Stimulated activated naive CD8-positive, alpha-beta T cell treated with anti-CD3 and anti-CD28 coated beads, Interleukin-15, Interleukin-2, amounts not matched to agents 100 ng/mL and 50 ng/mL, for 24 hours (primary cell): ENCODE data around the gene TEX44.

Experiments used
- H3K27ac Mint-ChIP-seq: one replicate; pipeline ENCODE4 v1.8.0; 2021; ENCODE audit warnings: mild to moderate bottlenecking, mixed read lengths
- H3K27me3 Mint-ChIP-seq: one replicate; pipeline ENCODE4 v1.8.0; 2021; ENCODE audit warnings: mixed read lengths
- H3K36me3 Mint-ChIP-seq: one replicate; pipeline ENCODE4 v1.8.0; 2021; ENCODE audit warnings: low read depth, mixed read lengths
- H3K4me1 Mint-ChIP-seq: one replicate; pipeline ENCODE4 v1.8.0; 2021; ENCODE audit warnings: low read depth, mixed read lengths
- H3K4me3 Mint-ChIP-seq: one replicate; pipeline ENCODE4 v1.8.0; 2021; ENCODE audit warnings: mild to moderate bottlenecking, mixed read lengths
- H3K9me3 Mint-ChIP-seq: one replicate; pipeline ENCODE4 v1.8.0; 2021; ENCODE audit warnings: mixed read lengths

TEX44 gene

GRCh38 chr2:231611273-231612108 lies 18.8 kb downstream of the TEX44 start:
- H3K4me3 Mint-ChIP-seq: peak overlapping the region; percentile 85
- H3K36me3 Mint-ChIP-seq: no peaks in the 10 kb centered on the region
- no peaks in the 10 kb centered on the region for H3K27me3 Mint-ChIP-seq
- H3K4me1 Mint-ChIP-seq: peaks cover 55% of the 10 kb centered on the region
- H3K27ac Mint-ChIP-seq: peak overlapping the region; percentile 100
- no peaks in the 10 kb centered on the region for H3K9me3 Mint-ChIP-seq

- no peaks in the 10 kb centered on the region for H3K27me3 Mint-ChIP-seq
Observed at GRCh38 chr2:231612109-231612455, 19.4 kb downstream of the TEX44 start.

GRCh38 chr2:231612456-231613330 lies 20.0 kb downstream of the TEX44 start:
- no peaks in the 10 kb centered on the region for H3K9me3 Mint-ChIP-seq
- H3K4me3 Mint-ChIP-seq: peak overlapping the region; percentile 85
- H3K36me3 Mint-ChIP-seq: no peaks in the 10 kb centered on the region
- peaks cover 65% of the 10 kb centered on the region for H3K4me1 Mint-ChIP-seq
- H3K27me3 Mint-ChIP-seq: no peaks in the 10 kb centered on the region
- peak overlapping the region; percentile 100 for H3K27ac Mint-ChIP-seq

More at GRCh38 chr2:231612109-231612455, 19.4 kb downstream of the TEX44 start:
- H3K4me3 Mint-ChIP-seq: peak overlapping the region; percentile 85
- H3K4me1 Mint-ChIP-seq: peaks cover 61% of the 10 kb centered on the region
- no peaks in the 10 kb centered on the region for H3K9me3 Mint-ChIP-seq
- peak overlapping the region; percentile 100 for H3K27ac Mint-ChIP-seq
- H3K36me3 Mint-ChIP-seq: no peaks in the 10 kb centered on the region

GRCh38 chr2:231613331-231613662 lies 20.6 kb downstream of the TEX44 start:
- Mint-ChIP-seq H3K4me3 (peak overlapping the region; percentile 85), H3K27me3 (no peaks in the 10 kb centered on the region), H3K4me1 (peaks cover 65% of the 10 kb centered on the region), H3K9me3 (no peaks in the 10 kb centered on the region), H3K36me3 (no peaks in the 10 kb centered on the region), H3K27ac (peak overlapping the region; percentile 100)

GRCh38 chr2:231613663-231614558 lies 21.2 kb downstream of the TEX44 start:
- H3K36me3 Mint-ChIP-seq: no peaks in the 10 kb centered on the region
- H3K4me1 Mint-ChIP-seq: peaks cover 65% of the 10 kb centered on the region
- H3K4me3 Mint-ChIP-seq: peak overlapping the region; percentile 85
- H3K27me3 Mint-ChIP-seq: no peaks in the 10 kb centered on the region
- no peaks in the 10 kb centered on the region for H3K9me3 Mint-ChIP-seq
- H3K27ac Mint-ChIP-seq: peak overlapping the region; percentile 100

GRCh38 chr2:231614559-231615057 lies 21.9 kb downstream of the TEX44 start:
- H3K36me3 Mint-ChIP-seq: no peaks in the 10 kb centered on the region
- no peaks in the 10 kb centered on the region for H3K27me3 Mint-ChIP-seq
- peak overlapping the region; percentile 82 for H3K4me3 Mint-ChIP-seq
- H3K4me1 Mint-ChIP-seq: peaks cover 65% of the 10 kb centered on the region
- H3K9me3 Mint-ChIP-seq: no peaks in the 10 kb centered on the region
- H3K27ac Mint-ChIP-seq: peak overlapping the region; percentile 99

GRCh38 chr2:231615058-231615671 lies 22.5 kb downstream of the TEX44 start:
- Mint-ChIP-seq H3K4me3 (peak overlapping the region; percentile 82), H3K9me3 (no peaks in the 10 kb centered on the region), H3K27ac (peak overlapping the region; percentile 99), H3K4me1 (peaks cover 65% of the 10 kb centered on the region), H3K36me3 (no peaks in the 10 kb centered on the region), H3K27me3 (no peaks in the 10 kb centered on the region)

- peak overlapping the region; percentile 43 for H3K4me3 Mint-ChIP-seq
- peak overlapping the region; percentile 67 for H3K27ac Mint-ChIP-seq
- H3K36me3 Mint-ChIP-seq: no peaks in the 10 kb centered on the region
- no peaks in the 10 kb centered on the region for H3K27me3 Mint-ChIP-seq
- H3K9me3 Mint-ChIP-seq: no peaks in the 10 kb centered on the region
- H3K4me1 Mint-ChIP-seq: peaks cover 54% of the 10 kb centered on the region
Observed at GRCh38 chr2:231616296-231616695, 23.6 kb downstream of the TEX44 start.

GRCh38 chr2:231617059-231617926 lies 24.6 kb downstream of the TEX44 start:
- Mint-ChIP-seq H3K36me3 (no peaks in the 10 kb centered on the region), H3K27ac (peak overlapping the region; percentile 54), H3K4me1 (peaks cover 50% of the 10 kb centered on the region), H3K4me3 (no peak overlapping the region), H3K9me3 (no peaks in the 10 kb centered on the region), H3K27me3 (no peaks in the 10 kb centered on the region)

- Mint-ChIP-seq H3K4me1 (peaks cover 22% of the 10 kb centered on the region), H3K27ac (no peak overlapping the region), H3K36me3 (no peaks in the 10 kb centered on the region), H3K9me3 (no peaks in the 10 kb centered on the region), H3K27me3 (no peaks in the 10 kb centered on the region), H3K4me3 (no peak overlapping the region)
Observed at GRCh38 chr2:231621051-231621879, 28.6 kb downstream of the TEX44 start.

GRCh38 chr2:231622963-231623362 lies 30.3 kb downstream of the TEX44 start:
- no peaks in the 10 kb centered on the region for H3K36me3 Mint-ChIP-seq
- peaks cover 16% of the 10 kb centered on the region for H3K4me1 Mint-ChIP-seq
- no peak overlapping the region for H3K4me3 Mint-ChIP-seq
- H3K9me3 Mint-ChIP-seq: no peaks in the 10 kb centered on the region
- H3K27ac Mint-ChIP-seq: no peak overlapping the region
- H3K27me3 Mint-ChIP-seq: no peaks in the 10 kb centered on the region

GRCh38 chr2:231626449-231626848 lies 33.8 kb downstream of the TEX44 start:
- Mint-ChIP-seq H3K4me1 (peaks cover 18% of the 10 kb centered on the region), H3K27me3 (no peaks in the 10 kb centered on the region)

More at GRCh38 chr2:231626449-231626848, 33.8 kb downstream of the TEX44 start:
- H3K27ac Mint-ChIP-seq: no peak overlapping the region
- no peaks in the 10 kb centered on the region for H3K9me3 Mint-ChIP-seq
- no peak overlapping the region for H3K4me3 Mint-ChIP-seq
- no peaks in the 10 kb centered on the region for H3K36me3 Mint-ChIP-seq
